A673 (cell line): ENCODE measurements around the gene NUMB. TPM values are rescaled to one million over a fixed set of nuclear protein-coding genes. Genes with fewer than 3 reads are reported as not detected.

Experiments used
- BruUV-seq: library from RNA; stranded (reverse); fragments of 400-500 nt; replicated peaks from 2 replicates; lab custom pipeline; 2021; lab: Mats Ljungman, UMichigan
- CTCF ChIA-PET: fragments of 300-600 bp; sonication (Branson Sonifier 250); formaldehyde crosslinking; loops from one replicate; lab custom pipeline; 2022; ENCODE audit warnings: antibody characterized with exemption; lab: Charles Lee
- POLR2A ChIA-PET: fragments of 300-600 bp; sonication (Branson Sonifier 250); formaldehyde crosslinking; loops from one replicate; lab custom pipeline; 2022; ENCODE audit warnings: antibody characterized with exemption; ENCODE audit not compliant: low non-redundant PET; lab: Charles Lee
- DNase-seq: peaks from one replicate; pipeline ENCODE4 v3.0.0-alpha.2; 2015; ENCODE audit warnings: low spot score
- H3K27ac ChIP-seq: fragments of 200-600 bp; sonication (generic); 2 replicates; pipeline ENCODE4 v1.5.1; 2016; ENCODE audit warnings: mixed run types, low read depth, mild to moderate bottlenecking, mixed read lengths, antibody characterized with exemption, low read length; ENCODE audit not compliant: poor library complexity, severe bottlenecking
- H3K27me3 ChIP-seq: fragments of 200-600 bp; sonication (generic); replicated peaks from 2 replicates; pipeline ENCODE4 v1.6.1; 2017; ENCODE audit warnings: mixed run types, low read depth, mild to moderate bottlenecking, mixed read lengths, antibody characterized with exemption, low read length; ENCODE audit not compliant: insufficient read depth, poor library complexity
- H3K36me3 ChIP-seq: fragments of 200-600 bp; sonication (generic); 2 replicates; pipeline ENCODE4 v1.6.1; 2016; ENCODE audit warnings: mixed run types, mild to moderate bottlenecking, mixed read lengths, antibody characterized with exemption, low read length; ENCODE audit not compliant: insufficient read depth, poor library complexity, severe bottlenecking
- H3K4me1 ChIP-seq: fragments of 200-600 bp; sonication (generic); 2 replicates; pipeline ENCODE4 v1.6.1; 2017; ENCODE audit warnings: mixed run types, mild to moderate bottlenecking, mixed read lengths, antibody characterized with exemption, low read length; ENCODE audit not compliant: insufficient read depth, poor library complexity, severe bottlenecking
- H3K4me3 ChIP-seq: fragments of 200-600 bp; sonication (generic); 2 replicates; pipeline ENCODE4 v1.5.1; 2016; ENCODE audit warnings: low read depth, mixed run types, mild to moderate bottlenecking, mixed read lengths, low read length; ENCODE audit not compliant: poor library complexity, severe bottlenecking
- H3K9me3 ChIP-seq: fragments of 200-600 bp; sonication (generic); 2 replicates; pipeline ENCODE4 v1.6.1; 2016; ENCODE audit warnings: mixed run types, low read depth, mild to moderate bottlenecking, mixed read lengths, antibody characterized with exemption, low read length; ENCODE audit not compliant: poor library complexity, severe bottlenecking
- CTCF ChIP-seq: fragments of 300-800, 200-600 bp; sonication (generic); conservative IDR thresholded peaks from 2 replicates; pipeline ENCODE4 v1.5.1; 2017; ENCODE audit warnings: low read depth, mild to moderate bottlenecking, antibody characterized with exemption, low read length, moderate library complexity, mixed read lengths
- EZH2 ChIP-seq: fragments of 200-600 bp; sonication (generic); IDR thresholded peaks from 2 replicates; pipeline ENCODE4 v1.6.1; 2017; ENCODE audit warnings: borderline replicate concordance, low read depth, mild to moderate bottlenecking, mixed read lengths, antibody characterized with exemption, low read length; ENCODE audit not compliant: poor library complexity, severe bottlenecking
- intact Hi-C: fragments of 100-400 bp; cut with micrococcal nuclease; formaldehyde crosslinking; loops from one replicate; pipeline ENCODE4 v1.10.0; 2022; ENCODE audit not compliant: unreplicated experiment
- total RNA-seq: library from RNA; stranded (reverse); gene quantifications from 2 replicates; pipeline ENCODE4 v1.2.3, GENCODE V29; 2021

Gene NUMB
- total RNA-seq, 1 experiment from 2014 or later: 46.3 TPM

- no peak overlapping the region for H3K4me3 ChIP-seq
- ChIA-PET CTCF (no interaction called here), POLR2A (no interaction called here)
- H3K27me3 ChIP-seq: no peaks in the 10 kb centered on the region
- no peak overlapping the region for H3K27ac ChIP-seq
- peaks cover 16% of the 10 kb centered on the region for H3K36me3 ChIP-seq
- no peak for DNase-seq
- no TSS peak for BruUV-seq
- TF ChIP-seq CTCF (no peak), EZH2 (no peak)
- H3K9me3 ChIP-seq: no peaks in the 10 kb centered on the region
- intact Hi-C loops: no loop called here
- no peaks in the 10 kb centered on the region for H3K4me1 ChIP-seq
Measured at GRCh38 chr14:73287071-73287470, 171.3 kb downstream of the NUMB start.

- no peak for TF ChIP-seq CTCF
- TF ChIP-seq EZH2: no peak
- no peaks in the 10 kb centered on the region for H3K9me3 ChIP-seq
- H3K27ac ChIP-seq: no peak overlapping the region
- H3K4me3 ChIP-seq: no peak overlapping the region
- CTCF ChIA-PET: no interaction called here
- DNase-seq: no peak
- no TSS peak for BruUV-seq
- intact Hi-C loops: no loop called here
- peaks cover 19% of the 10 kb centered on the region for H3K36me3 ChIP-seq
- no peaks in the 10 kb centered on the region for H3K4me1 ChIP-seq
- H3K27me3 ChIP-seq: no peaks in the 10 kb centered on the region
- POLR2A ChIA-PET: no interaction called here
Measured at GRCh38 chr14:73286598-73286997, 171.7 kb downstream of the NUMB start.

GRCh38 chr14:73285979-73286378 is 172.4 kb downstream of the NUMB start:
- ChIA-PET CTCF (no interaction called here), POLR2A (interaction anchor here (0.7 kb wide), 1 partner anchor 1740 kb away, joined by 28 read pairs; no protein-coding TSS in a partner anchor)
- no peak for DNase-seq
- no peaks in the 10 kb centered on the region for H3K4me1 ChIP-seq
- H3K27me3 ChIP-seq: no peaks in the 10 kb centered on the region
- H3K36me3 ChIP-seq: peaks cover 22% of the 10 kb centered on the region
- TF ChIP-seq EZH2 (no peak), CTCF (no peak)
- intact Hi-C loops: no loop called here
- BruUV-seq: no TSS peak
- no peak overlapping the region for H3K27ac ChIP-seq
- no peaks in the 10 kb centered on the region for H3K9me3 ChIP-seq
- no peak overlapping the region for H3K4me3 ChIP-seq
